ENCODE measurements around the gene THEM4.
"Not testable (repeated sequence)": the region's sequence is repeated elsewhere in the genome, so short reads cannot be mapped to it uniquely, and the experiment has no call there.

The THEM4 gene

GRCh38 chr1:151892190-151892589 lies 17.1 kb downstream of the THEM4 start:
- no peak for DNase-seq

DNA sequence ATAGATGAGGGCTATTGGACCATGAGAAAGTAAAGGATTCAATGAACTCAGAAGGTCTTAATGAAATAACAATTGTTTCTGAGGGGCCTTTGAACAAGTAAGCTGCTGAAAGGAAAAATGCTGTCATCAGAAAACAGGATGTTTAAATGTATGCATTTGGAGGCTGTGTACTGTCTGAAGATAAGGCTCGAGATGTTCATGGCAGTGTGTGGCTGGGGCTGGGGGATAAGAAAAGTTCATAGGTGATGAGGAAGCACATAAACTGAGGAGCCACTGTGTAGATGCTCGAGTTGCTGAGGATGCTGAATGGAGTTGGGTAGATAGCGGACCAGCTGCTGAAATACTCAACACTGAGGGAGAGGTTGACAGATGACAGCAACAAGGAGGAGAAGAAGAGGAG lies 17.8 kb downstream of the THEM4 start:
- DNase-seq = no peak

GRCh38 chr1:151888972-151889570 lies 20.2 kb downstream of the THEM4 start:
- no peak for DNase-seq

GRCh38 chr1:151887028-151887427 lies 22.3 kb downstream of the THEM4 start:
- no peak for DNase-seq

DNA sequence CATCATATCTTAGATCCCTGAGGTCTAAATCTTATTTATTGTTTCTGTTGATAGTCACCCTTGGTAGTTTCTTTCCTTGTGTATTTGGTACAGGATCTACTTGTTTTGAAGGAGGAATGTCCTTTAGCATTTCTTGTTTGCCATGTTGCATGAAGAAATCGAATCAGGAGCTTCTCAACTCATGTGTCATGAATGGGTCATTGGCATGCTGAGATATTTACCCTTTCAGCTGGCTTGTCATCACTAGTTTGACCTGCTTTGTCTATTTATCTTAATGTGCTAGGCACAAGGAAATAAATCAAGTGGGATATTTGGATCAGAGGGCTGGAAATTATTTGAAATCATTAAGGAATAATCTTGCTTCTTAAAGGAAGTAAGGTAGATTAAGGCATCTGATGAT lies 23.8 kb downstream of the THEM4 start:
- no peak for DNase-seq

- DNase-seq = not testable (repeated sequence)
Observed at GRCh38 chr1:151884879-151885278, 24.4 kb downstream of the THEM4 start.

GRCh38 chr1:151884445-151884844 lies 24.9 kb downstream of the THEM4 start:
- DNase-seq = not testable (repeated sequence)

GRCh38 chr1:151883898-151884297 lies 25.4 kb downstream of the THEM4 start:
- DNase-seq = not testable (repeated sequence)

DNA sequence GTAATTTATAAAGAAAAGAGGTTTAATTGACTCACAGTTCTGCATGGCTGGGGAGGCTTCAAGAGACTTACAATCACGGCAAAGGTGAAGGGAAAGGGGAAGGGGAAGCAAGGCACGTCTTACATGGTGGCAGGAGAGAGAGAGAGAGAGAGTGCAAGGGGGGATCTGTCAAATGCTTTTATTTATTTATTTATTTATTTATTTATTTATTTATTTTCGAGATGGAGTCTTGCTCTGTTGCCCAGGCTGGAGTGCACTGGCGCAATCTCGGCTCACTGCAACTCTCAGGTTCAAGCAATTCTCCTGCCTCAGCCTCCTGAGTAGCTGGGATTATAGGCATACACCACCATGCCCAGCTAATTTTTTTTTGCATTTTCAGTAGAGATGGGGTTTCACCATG lies 26.4 kb downstream of the THEM4 start:
- DNase-seq = not testable (repeated sequence)

DNA sequence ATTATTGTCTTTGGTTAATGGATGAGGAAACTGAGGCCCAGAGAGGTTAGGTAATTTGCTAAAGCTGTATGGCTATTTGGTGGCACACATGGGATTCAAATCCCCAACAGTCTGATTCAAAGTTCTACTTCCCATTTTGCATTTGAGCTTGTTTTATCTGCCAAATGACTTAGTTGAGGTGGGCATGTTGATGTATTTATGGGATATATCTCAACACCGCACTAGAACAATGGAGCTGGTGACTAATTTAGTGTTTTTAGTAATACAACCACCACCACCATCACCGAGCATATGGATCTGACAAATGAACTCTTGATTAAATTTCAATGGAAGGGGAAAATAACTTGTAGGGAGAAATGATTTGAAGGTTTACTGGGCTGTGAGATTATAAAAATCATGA lies 26.8 kb downstream of the THEM4 start:
- DNase-seq = no peak

- no peak for DNase-seq
Observed at GRCh38 chr1:151881479-151881878, 27.8 kb downstream of the THEM4 start.

DNA sequence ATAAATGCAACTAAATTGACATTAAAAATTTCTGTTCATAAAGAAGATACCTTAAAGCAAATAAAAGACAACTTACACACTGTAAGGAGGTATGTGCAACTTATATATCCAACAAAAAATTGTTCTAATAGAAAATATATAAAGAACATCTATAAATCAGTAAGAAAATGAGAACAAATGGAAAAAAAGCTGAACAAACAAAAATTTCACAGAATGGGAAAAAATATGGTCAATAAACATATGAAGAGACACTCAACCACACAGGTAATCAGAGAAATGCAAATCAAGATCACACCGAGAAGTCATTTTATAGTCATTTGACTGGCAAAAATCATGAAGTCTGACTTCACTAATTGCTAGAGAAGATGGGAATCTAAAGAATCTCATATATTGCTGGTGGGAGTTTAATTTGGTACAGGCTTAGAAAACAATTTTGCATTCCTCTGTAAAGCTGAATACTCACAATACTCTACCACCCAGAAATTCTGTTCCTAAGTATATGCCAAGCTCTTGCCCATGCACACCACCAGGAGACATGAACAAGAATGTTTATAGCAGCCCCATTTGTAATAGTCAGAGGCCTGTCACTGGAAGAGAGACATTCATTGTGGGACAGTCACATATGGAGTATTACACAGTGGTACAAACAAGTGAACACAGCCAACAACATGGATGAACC lies 33.8 kb downstream of the THEM4 start:
- no peak for DNase-seq

- DNase-seq = not testable (repeated sequence)
Observed at GRCh38 chr1:151872776-151873175, 36.5 kb downstream of the THEM4 start.

DNA sequence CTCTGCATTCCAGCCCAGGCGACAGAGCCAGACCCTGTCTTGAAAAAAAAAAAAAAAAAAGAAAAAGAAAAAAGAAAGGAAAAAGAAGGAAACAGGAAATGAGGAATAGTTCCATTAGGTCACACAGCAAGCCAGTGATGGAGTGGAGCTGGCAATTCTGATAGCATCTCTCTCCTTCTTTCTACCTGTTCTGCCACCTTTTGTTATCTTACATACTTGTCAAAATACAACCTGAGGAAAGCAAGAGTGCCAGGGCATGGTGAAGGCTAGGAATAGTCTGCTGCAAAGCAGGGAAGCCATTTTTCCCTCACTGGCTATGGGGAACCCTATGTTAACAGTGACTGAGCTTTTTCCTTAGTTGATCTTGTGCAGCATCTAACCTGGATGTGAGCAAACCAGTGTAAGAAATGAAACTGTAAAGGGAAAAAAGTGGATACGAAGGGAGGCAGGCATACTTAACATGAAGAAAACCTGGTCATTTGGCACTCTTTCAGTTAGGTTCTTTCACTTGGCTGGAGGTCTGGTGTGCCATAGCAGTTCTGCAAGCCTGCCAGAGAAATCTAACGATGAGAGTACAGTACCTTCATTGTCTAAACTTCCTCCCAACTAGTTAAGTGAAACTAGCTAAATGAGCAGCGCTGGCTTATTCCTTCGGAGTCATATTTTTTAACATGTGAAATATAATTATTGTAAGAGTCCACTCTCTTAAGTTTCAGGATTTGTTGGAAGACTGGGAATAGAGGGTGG lies 37.9 kb downstream of the THEM4 start:
- no peak for DNase-seq

- no peak for DNase-seq
Observed at GRCh38 chr1:151868486-151868885, 40.8 kb downstream of the THEM4 start.

DNA sequence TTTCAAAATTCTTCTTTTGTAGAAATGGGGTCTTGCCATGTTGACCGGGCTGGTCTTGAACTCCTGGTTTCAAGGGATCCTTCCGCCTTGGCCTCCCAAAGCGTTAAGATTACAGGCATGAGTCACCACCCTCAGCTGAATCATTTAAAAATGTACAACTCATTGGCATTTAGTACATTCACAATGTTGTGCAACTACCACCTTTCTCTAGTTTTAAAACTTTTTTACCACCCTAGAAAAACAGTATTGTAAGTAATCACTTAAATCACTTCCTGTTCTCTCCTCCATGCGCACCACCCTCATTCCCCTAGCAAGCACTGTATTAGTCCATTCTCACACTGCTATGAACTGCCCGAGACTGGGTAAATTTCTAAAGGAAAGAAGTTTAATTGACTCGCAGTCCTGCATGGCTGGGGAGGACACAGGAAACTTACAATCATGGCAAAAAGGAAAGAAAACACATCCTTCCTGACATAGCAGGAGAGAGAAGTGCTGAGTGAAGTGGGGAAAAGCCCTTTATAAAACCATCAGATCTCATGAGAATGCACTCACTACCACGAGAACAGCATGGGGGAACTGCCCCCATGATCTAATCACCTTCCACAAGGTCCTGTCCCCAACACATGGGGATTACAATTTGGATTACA lies 41.4 kb downstream of the THEM4 start:
- DNase-seq = no peak

DNA sequence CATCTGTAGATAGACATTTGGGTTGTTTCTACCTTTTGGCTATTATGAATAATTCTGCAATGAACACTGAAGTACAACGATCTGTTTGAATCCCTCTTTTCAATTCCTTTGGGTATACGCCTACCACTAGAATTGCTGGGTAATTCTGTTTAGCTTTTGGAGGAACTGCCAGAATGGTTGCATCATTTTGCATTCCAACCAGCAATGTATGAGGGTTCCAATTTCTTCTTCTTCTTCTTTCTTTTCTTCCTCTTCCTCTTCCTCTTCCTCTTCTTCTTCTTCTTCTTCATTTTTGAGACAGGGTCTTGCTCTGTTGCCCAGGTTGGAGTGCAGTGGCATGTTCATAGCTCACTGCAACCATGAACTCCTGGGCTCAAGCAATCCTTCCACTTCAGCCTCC lies 42.0 kb downstream of the THEM4 start:
- DNase-seq = no peak

- no peak for DNase-seq
Observed at GRCh38 chr1:151864411-151864810, 44.9 kb downstream of the THEM4 start.

- DNase-seq = no peak
Observed at GRCh38 chr1:151862604-151863003, 46.7 kb downstream of the THEM4 start.

GRCh38 chr1:151860504-151861187 lies 48.7 kb downstream of the THEM4 start:
- DNase-seq = no peak

- DNase-seq = no peak
Observed at GRCh38 chr1:151859891-151860293, 49.4 kb downstream of the THEM4 start.

DNA sequence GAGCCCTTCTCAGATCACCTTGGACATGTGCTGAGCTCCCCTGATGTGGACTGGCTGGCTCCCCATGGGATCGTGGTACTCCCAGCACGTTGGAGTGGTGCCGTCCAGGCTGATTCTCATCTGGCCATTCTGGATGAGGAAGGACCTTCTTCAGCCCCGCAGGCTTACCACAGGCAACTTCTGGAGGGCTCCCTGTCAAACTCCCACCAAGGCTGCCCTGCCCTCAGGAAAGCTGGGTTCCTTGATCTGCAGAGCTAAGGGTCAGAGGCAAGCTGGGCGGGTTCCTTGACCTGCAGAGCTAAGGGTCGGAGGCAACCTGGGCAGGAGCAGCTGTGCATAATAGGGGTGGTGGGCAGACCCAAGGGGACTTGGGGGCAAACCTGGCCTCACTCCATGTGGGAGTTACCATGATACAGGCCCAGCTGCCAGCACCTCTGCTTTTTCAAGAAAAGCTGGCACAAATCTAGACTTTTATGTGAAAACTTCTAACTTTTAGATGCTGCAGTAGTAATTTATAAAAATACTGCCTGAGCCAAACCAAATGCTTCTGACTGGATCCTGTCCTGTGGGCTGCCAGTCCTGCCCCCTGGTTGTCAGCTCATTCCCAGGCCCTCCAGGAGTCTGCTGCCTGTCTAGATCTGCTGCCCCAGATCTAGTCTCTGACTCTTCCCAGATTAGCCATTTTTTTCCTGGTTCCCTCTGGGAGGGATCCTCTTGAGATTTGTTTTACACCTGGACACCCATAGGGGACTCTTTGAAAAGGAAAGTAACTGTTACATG lies 50.2 kb downstream of the THEM4 start:
- DNase-seq = no peak
